BE2C (cell line): ENCODE results near the gene MFSD6L.

Experiments
- DNase-seq: peaks from one replicate; pipeline ENCODE4 v3.0.0-alpha.2; 2020
- H3K27me3 ChIP-seq: fragments of 250-450 bp; sonication (Bioruptor Pico); 2 replicates; pipeline ENCODE4 v1.5.1; 2020; ENCODE audit warnings: mild to moderate bottlenecking
- H3K36me3 ChIP-seq: fragments of 250-450 bp; sonication (Bioruptor Pico); 2 replicates; pipeline ENCODE4 v1.5.1; 2020; ENCODE audit warnings: mild to moderate bottlenecking
- H3K4me1 ChIP-seq: fragments of 250-450 bp; sonication (Bioruptor Pico); 2 replicates; pipeline ENCODE4 v1.5.1; 2020
- H3K4me3 ChIP-seq: 2 replicates; pipeline ENCODE4 v1.5.1; 2011; ENCODE audit warnings: low read depth, low read length
- H3K9me3 ChIP-seq: fragments of 250-450 bp; sonication (Bioruptor Pico); 2 replicates; pipeline ENCODE4 v1.5.1; 2020
- TF ChIP-seq, protein P1 (sequence below): IDR thresholded peaks from 2 replicates; pipeline ENCODE4 v1.5.1; 2012; ENCODE audit warnings: mild to moderate bottlenecking, low read depth, low read length

The MFSD6L gene

DNA sequence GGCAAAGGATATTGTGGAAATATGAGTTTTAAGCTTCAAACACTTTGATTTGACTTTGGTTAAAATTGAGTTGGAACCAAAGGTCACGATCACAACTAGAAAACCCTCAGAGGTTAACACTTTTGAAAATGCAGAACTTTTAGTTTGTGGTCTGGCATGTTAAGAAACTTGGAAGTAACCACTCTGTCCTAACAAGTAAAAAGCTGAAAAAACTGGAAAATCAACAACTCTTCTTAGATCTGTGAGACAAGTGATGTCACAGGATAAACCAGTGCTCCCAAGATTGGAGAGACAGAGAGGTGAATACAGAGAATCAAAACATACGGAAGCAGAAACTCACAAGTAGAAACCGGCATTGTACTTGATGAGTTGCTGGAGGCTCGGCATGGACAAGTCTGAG is 17.4 kb downstream of the MFSD6L start:
- Histone ChIP-seq H3K9me3 (no peaks in the 10 kb centered on the region), H3K4me3 (no peak overlapping the region), H3K4me1 (no peaks in the 10 kb centered on the region), H3K36me3 (no peaks in the 10 kb centered on the region), H3K27me3 (no peaks in the 10 kb centered on the region; the same call in 1 of the 2 replicates)
- TF ChIP-seq, protein P1, sequence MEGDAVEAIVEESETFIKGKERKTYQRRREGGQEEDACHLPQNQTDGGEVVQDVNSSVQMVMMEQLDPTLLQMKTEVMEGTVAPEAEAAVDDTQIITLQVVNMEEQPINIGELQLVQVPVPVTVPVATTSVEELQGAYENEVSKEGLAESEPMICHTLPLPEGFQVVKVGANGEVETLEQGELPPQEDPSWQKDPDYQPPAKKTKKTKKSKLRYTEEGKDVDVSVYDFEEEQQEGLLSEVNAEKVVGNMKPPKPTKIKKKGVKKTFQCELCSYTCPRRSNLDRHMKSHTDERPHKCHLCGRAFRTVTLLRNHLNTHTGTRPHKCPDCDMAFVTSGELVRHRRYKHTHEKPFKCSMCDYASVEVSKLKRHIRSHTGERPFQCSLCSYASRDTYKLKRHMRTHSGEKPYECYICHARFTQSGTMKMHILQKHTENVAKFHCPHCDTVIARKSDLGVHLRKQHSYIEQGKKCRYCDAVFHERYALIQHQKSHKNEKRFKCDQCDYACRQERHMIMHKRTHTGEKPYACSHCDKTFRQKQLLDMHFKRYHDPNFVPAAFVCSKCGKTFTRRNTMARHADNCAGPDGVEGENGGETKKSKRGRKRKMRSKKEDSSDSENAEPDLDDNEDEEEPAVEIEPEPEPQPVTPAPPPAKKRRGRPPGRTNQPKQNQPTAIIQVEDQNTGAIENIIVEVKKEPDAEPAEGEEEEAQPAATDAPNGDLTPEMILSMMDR, result no peak
- no peak for DNase-seq

DNA sequence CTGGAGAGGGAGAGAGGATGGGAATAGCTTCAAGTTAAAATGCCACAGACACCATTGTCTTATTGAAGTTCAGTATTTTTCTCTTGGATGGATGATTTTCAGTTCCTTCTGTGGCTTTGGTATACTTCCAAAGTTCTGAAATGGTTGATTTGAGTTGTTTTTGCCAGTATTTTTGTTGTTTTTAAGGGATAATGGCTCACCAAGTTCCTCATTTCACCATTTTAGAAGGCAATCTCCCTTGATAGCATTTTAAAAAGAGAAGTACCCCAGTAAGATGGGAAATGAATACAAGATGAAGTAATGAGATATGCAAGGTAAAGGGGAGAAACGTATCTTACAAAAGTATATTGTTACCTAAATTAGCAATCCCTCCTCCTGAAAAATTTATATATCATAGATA is 22.3 kb downstream of the MFSD6L start:
- Histone ChIP-seq H3K9me3 (no peaks in the 10 kb centered on the region), H3K36me3 (no peaks in the 10 kb centered on the region), H3K4me3 (no peak overlapping the region), H3K4me1 (no peaks in the 10 kb centered on the region), H3K27me3 (no peaks in the 10 kb centered on the region; the same call in 1 of the 2 replicates)
- DNase-seq, result no peak
- TF ChIP-seq, protein P1, result no peak

GRCh38 chr17:8776248-8776647 is 22.9 kb downstream of the MFSD6L start:
- Histone ChIP-seq H3K36me3 (no peaks in the 10 kb centered on the region), H3K4me3 (no peak overlapping the region), H3K4me1 (no peaks in the 10 kb centered on the region), H3K27me3 (no peaks in the 10 kb centered on the region; the same call in 1 of the 2 replicates), H3K9me3 (no peaks in the 10 kb centered on the region)
- DNase-seq, result no peak
- TF ChIP-seq, protein P1, result no peak

DNA sequence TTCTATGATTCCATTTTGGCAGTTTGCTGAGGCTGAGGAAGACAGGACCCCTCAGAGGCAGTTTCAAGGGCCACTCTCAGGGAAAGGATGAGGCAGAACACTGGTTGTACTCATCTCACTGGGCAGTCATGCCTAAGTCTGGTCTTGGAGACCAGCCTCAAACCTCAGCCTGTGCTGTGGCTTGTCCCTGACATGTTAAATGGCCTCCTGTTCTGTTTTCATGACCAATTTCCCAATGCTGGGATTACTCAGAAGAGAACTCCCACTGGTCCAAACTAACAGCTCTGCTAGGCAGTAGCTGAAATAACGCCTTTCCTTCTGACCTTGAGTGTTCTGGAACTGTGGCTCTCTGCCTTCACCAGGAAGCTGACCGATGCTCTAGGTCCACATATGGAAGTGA is 32.4 kb downstream of the MFSD6L start:
- no peak for DNase-seq
- Histone ChIP-seq H3K9me3 (no peaks in the 10 kb centered on the region), H3K4me1 (no peaks in the 10 kb centered on the region), H3K4me3 (no peak overlapping the region), H3K27me3 (no peaks in the 10 kb centered on the region; the same call in 1 of the 2 replicates), H3K36me3 (no peaks in the 10 kb centered on the region)
- TF ChIP-seq, protein P1, result no peak

DNA sequence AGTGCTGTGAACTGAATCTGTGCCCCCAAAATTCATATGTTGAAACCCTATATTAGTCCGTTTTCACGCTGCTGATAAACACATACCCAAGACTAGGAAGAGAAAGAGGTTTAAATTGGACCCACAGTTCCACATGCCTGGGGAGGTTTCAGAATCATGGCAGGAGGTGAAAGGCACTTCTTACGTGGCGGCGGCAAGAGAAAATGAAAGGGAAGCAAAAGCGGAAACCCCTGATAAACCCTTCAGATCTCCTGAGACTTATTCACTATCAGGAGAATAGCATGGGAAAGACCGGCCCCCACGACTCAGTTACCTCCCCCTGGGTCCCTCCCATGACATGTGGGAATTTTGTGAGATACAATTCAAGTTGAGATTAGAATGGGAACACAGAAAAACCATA is 37.2 kb downstream of the MFSD6L start:
- TF ChIP-seq, protein P1, result no peak
- no peaks in the 10 kb centered on the region for H3K36me3 ChIP-seq
- DNase-seq, result no peak
- no peaks in the 10 kb centered on the region for H3K9me3 ChIP-seq
- no peaks in the 10 kb centered on the region; the same call in none of the 2 replicates for H3K27me3 ChIP-seq
- H3K4me3 ChIP-seq, result no peak overlapping the region
- no peaks in the 10 kb centered on the region for H3K4me1 ChIP-seq

DNA sequence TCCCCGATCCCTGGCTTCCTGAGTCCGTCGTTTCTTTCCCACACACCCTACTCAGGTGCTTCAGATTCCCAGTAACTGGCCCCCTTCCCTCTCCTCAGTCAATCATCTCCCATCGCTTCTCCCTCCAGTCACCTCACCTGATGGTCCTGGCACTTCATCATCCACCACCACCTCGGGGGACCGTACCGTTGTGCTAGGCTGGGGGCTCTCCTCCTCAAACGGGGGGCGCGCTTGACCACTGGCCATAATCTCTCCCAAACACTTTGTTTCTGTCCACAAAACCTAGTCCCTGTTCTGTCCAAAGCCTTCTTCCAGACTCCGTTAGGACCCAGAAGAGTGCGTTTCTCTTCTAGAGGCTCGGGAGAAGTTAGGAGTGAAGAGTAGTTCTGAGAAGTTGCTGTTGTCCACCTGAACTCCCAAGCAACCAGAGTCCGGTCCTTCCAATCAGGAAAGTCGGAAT is 41.0 kb downstream of the MFSD6L start, which contains the start of gene SPDYE4:
Gene SPDYE4, minus strand, starts transcription at position 410 of the 460 bp plus-strand sequence. Its CDS starts 164 bp downstream, at position 246.
- Histone ChIP-seq H3K9me3 (no peaks in the 10 kb centered on the region), H3K27me3 (peaks cover 6% of the 10 kb centered on the region), H3K4me3 (no peak within 1 kb of the TSS), H3K4me1 (no peaks in the 10 kb centered on the region), H3K36me3 (no peaks in the 10 kb centered on the region)
- no peak for DNase-seq
- TF ChIP-seq, protein P1, result no peak
